ENCODE data around the gene POLR3GL. TPM values are rescaled to one million over a fixed set of nuclear protein-coding genes. Genes with fewer than 3 reads are reported as not detected.

The POLR3GL gene
- total and polyA plus RNA-seq, 2 experiments from 2014 or later, result 17.4 to 37.9 TPM

- Histone ChIP-seq H3K79me2 (ENCODE audit: insufficient read depth) (peaks cover 40% of the 10 kb centered on the region), H4K20me1 (ENCODE audit: insufficient read depth) (peaks cover 23% of the 10 kb centered on the region; the same call in 1 of the 2 replicates), H3K27ac (no peak overlapping the region; the same call in 1 of the 2 replicates), H2AFZ (no peak overlapping the region), H3K4me1 (ENCODE audit: insufficient read depth) (peaks cover 33% of the 10 kb centered on the region), H3K9ac (peak overlapping the region; percentile 81), H3K36me3 (ENCODE audit: low read depth) (peaks cover 33% of the 10 kb centered on the region), H3K27me3 (replicated peaks; ENCODE audit: insufficient read depth) (no peaks in the 10 kb centered on the region), H3K4me3 (peak overlapping the region; percentile 91), H3K9me2 (ENCODE audit: insufficient read depth) (no peaks in the 10 kb centered on the region), H3F3A (ENCODE audit: insufficient read depth) (peaks cover 60% of the 10 kb centered on the region), H3K4me2 (ENCODE audit: unreplicated experiment) (peak overlapping the region; percentile 95), H3K9me3 (ENCODE audit: low read depth) (no peaks in the 10 kb centered on the region)
- WGBS, 2 experiments (ENCODE audit: low coverage in 1 of 2, low lambda C conversion rate in 2 of 2, missing lambda C conversion rate in 2 of 2), result 59 to 62% methylated on average over 10 of the region's 10 CpGs
- DNase-seq, result peak; percentile 31
- TF ChIP-seq EZH2phosphoT487 (IDR thresholded peaks at IDR 0.05; ENCODE audit: insufficient read depth, low read depth) (no peak), EZH2 (IDR thresholded peaks at IDR 0.05; ENCODE audit: insufficient read depth, poor library complexity, severe bottlenecking) (no peak)
- in situ Hi-C loops (cut with MboI), result no loop called here
Measured at GRCh38 chr1:145994391-145995120, 30.1 kb downstream of the POLR3GL start.

- 4 to 5% methylated on average over 8 of the region's 8 CpGs for WGBS, 2 experiments (ENCODE audit: low coverage in 1 of 2, low lambda C conversion rate in 2 of 2, missing lambda C conversion rate in 2 of 2)
- peak overlapping the region; percentile 24 for H3K27ac ChIP-seq
Measured at GRCh38 chr1:145995148-145995881, 30.8 kb downstream of the POLR3GL start.

GRCh38 chr1:145995964-145996432, 31.5 kb downstream of the POLR3GL start:
- 0 to 2% methylated on average over 13 of the region's 13 CpGs for WGBS, 2 experiments (ENCODE audit: low coverage in 1 of 2, low lambda C conversion rate in 2 of 2, missing lambda C conversion rate in 2 of 2)
- H4K20me1 ChIP-seq (ENCODE audit: insufficient read depth), result peaks cover 23% of the 10 kb centered on the region; the same call in 1 of the 2 replicates
- H3K36me3 ChIP-seq (ENCODE audit: low read depth), result peaks cover 33% of the 10 kb centered on the region
- peaks cover 40% of the 10 kb centered on the region for H3K79me2 ChIP-seq (ENCODE audit: insufficient read depth)
- in situ Hi-C loops (cut with MboI), result no loop called here
- H3K4me1 ChIP-seq (ENCODE audit: insufficient read depth), result peaks cover 33% of the 10 kb centered on the region
- H3K27ac ChIP-seq, result peak overlapping the region; percentile 24
- peak overlapping the region; percentile 81 for H3K9ac ChIP-seq
- no peaks in the 10 kb centered on the region for H3K9me2 ChIP-seq (ENCODE audit: insufficient read depth)
- peak overlapping the region; percentile 91 for H3K4me3 ChIP-seq
- peak; percentile 42 for DNase-seq
- peaks cover 53% of the 10 kb centered on the region for H3F3A ChIP-seq (ENCODE audit: insufficient read depth)
- H3K9me3 ChIP-seq (ENCODE audit: low read depth), result no peaks in the 10 kb centered on the region
- no peak overlapping the region for H2AFZ ChIP-seq
- no peaks in the 10 kb centered on the region for H3K27me3 ChIP-seq (replicated peaks; ENCODE audit: insufficient read depth)
- no peak for TF ChIP-seq EZH2 (IDR thresholded peaks at IDR 0.05; ENCODE audit: insufficient read depth, poor library complexity, severe bottlenecking)
- no peak for TF ChIP-seq EZH2phosphoT487 (IDR thresholded peaks at IDR 0.05; ENCODE audit: insufficient read depth, low read depth)
- H3K4me2 ChIP-seq (ENCODE audit: unreplicated experiment), result peak overlapping the region; percentile 95

More at GRCh38 chr1:145995148-145995881, 30.8 kb downstream of the POLR3GL start:
- Histone ChIP-seq H3K9me2 (ENCODE audit: insufficient read depth) (no peaks in the 10 kb centered on the region), H3K9me3 (ENCODE audit: low read depth) (no peaks in the 10 kb centered on the region), H3K79me2 (ENCODE audit: insufficient read depth) (peaks cover 40% of the 10 kb centered on the region), H3K36me3 (ENCODE audit: low read depth) (peaks cover 33% of the 10 kb centered on the region), H3K9ac (peak overlapping the region; percentile 81), H3K4me1 (ENCODE audit: insufficient read depth) (peaks cover 33% of the 10 kb centered on the region), H4K20me1 (ENCODE audit: insufficient read depth) (peaks cover 23% of the 10 kb centered on the region; the same call in 1 of the 2 replicates), H2AFZ (no peak overlapping the region), H3F3A (ENCODE audit: insufficient read depth) (peaks cover 60% of the 10 kb centered on the region), H3K4me3 (peak overlapping the region; percentile 91), H3K4me2 (ENCODE audit: unreplicated experiment) (peak overlapping the region; percentile 95), H3K27me3 (replicated peaks; ENCODE audit: insufficient read depth) (no peaks in the 10 kb centered on the region)
- TF ChIP-seq EZH2 (IDR thresholded peaks at IDR 0.05; ENCODE audit: insufficient read depth, poor library complexity, severe bottlenecking), result no peak
- no peak for TF ChIP-seq EZH2phosphoT487 (IDR thresholded peaks at IDR 0.05; ENCODE audit: insufficient read depth, low read depth)
- peak; percentile 34 for DNase-seq
- in situ Hi-C loops (cut with MboI), result no loop called here

DNA sequence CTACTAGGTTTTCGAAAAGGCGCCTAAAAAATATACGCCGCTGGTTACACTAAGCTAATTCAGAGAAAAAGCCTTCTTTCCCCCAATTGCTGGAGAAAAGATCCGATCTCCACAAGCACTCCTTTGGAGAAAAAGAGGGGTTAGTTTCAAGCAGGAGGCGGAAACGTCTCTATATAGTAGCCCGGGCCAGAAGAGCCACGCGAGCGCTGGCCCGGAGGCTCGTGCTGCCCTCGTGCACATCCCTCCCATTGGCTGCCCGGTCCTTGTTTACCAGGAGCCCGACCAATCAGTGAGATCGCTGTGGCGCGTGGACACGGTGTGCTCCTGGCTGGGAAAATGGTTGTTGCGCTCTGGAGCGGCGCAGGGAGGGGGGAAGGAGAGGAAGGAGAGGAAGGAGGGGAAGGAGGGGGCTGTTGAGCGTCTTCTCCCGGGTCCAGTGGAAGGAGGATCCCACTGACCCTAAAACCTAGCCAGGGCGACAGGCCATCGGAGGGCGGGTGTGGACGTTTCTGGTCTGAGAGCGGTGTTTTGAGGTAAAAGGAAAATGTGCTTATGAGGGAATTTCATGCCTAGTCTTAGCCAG, 32.0 kb downstream of the POLR3GL start, which contains the start of gene TXNIP:
TSS of gene TXNIP (minus strand) at position 147 of the 583 bp plus-strand sequence. CDS start 313 bp downstream, outside the sequence.
- TF ChIP-seq EZH2phosphoT487 (IDR thresholded peaks at IDR 0.05; ENCODE audit: insufficient read depth, low read depth), result no peak
- in situ Hi-C loops (cut with MboI), result no loop called here
- peak; percentile 100 for DNase-seq
- H4K20me1 ChIP-seq (ENCODE audit: insufficient read depth), result peaks cover 23% of the 10 kb centered on the region; the same call in 1 of the 2 replicates
- H3K27me3 ChIP-seq (replicated peaks; ENCODE audit: insufficient read depth), result no peaks in the 10 kb centered on the region
- peak within 1 kb of the TSS; percentile 81 for H3K9ac ChIP-seq
- peak within 1 kb of the TSS; percentile 95 for H3K4me2 ChIP-seq (ENCODE audit: unreplicated experiment)
- peaks cover 48% of the 10 kb centered on the region for H3F3A ChIP-seq (ENCODE audit: insufficient read depth)
- no peaks in the 10 kb centered on the region for H3K9me2 ChIP-seq (ENCODE audit: insufficient read depth)
- peak within 1 kb of the TSS; percentile 56 for H3K27ac ChIP-seq
- peaks cover 40% of the 10 kb centered on the region for H3K79me2 ChIP-seq (ENCODE audit: insufficient read depth)
- peak within 1 kb of the TSS; percentile 91 for H3K4me3 ChIP-seq
- peak within 1 kb of the TSS; percentile 81 for H2AFZ ChIP-seq
- H3K4me1 ChIP-seq (ENCODE audit: insufficient read depth), result peaks cover 33% of the 10 kb centered on the region
- peaks cover 33% of the 10 kb centered on the region for H3K36me3 ChIP-seq (ENCODE audit: low read depth)
- H3K9me3 ChIP-seq (ENCODE audit: low read depth), result no peaks in the 10 kb centered on the region
- WGBS, 2 experiments (ENCODE audit: low coverage in 1 of 2, low lambda C conversion rate in 2 of 2, missing lambda C conversion rate in 2 of 2), result 1% methylated on average over 25 to 30 of the region's 30 CpGs

Data from GM23248 (cell line).